B cell (primary cell): Measurements from ENCODE around the gene ANKDD1B.

Source experiments
- EZH2 ChIP-seq: IDR thresholded peaks from 2 replicates; pipeline ENCODE4 v1.6.1; 2012; ENCODE audit warnings: borderline replicate concordance, low read depth, mild to moderate bottlenecking, moderate library complexity, low read length; ENCODE audit not compliant: insufficient read depth, poor library complexity, severe bottlenecking
- TF ChIP-seq, protein P1 (sequence below): fragments of 200-600 bp; IDR thresholded peaks from one replicate; pipeline ENCODE4 v1.8.0; 2022; ENCODE audit warnings: antibody characterized with exemption, mild to moderate bottlenecking

DNA sequence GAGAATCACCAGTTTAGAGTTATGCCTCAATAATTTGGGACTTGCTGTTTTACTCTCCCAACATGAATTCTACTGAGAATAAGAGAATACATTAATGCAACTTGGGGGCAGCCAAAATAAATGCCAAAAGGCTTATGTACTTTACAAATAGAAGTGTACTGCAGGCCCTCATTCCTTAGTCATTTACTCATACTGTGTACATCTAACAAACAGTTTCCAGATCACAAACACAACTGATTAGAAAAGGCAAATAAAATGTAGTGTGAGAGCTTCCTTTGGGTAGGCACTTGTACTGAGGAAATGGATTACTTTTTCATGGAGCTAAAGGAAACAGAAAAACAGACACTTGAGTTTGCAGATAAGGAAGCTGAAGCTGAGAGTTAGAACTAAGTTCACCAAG lies 12.6 kb downstream of the ANKDD1B start:
- TF ChIP-seq, protein P1, sequence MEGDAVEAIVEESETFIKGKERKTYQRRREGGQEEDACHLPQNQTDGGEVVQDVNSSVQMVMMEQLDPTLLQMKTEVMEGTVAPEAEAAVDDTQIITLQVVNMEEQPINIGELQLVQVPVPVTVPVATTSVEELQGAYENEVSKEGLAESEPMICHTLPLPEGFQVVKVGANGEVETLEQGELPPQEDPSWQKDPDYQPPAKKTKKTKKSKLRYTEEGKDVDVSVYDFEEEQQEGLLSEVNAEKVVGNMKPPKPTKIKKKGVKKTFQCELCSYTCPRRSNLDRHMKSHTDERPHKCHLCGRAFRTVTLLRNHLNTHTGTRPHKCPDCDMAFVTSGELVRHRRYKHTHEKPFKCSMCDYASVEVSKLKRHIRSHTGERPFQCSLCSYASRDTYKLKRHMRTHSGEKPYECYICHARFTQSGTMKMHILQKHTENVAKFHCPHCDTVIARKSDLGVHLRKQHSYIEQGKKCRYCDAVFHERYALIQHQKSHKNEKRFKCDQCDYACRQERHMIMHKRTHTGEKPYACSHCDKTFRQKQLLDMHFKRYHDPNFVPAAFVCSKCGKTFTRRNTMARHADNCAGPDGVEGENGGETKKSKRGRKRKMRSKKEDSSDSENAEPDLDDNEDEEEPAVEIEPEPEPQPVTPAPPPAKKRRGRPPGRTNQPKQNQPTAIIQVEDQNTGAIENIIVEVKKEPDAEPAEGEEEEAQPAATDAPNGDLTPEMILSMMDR: no peak
- TF ChIP-seq EZH2: no peak
